KMS-11 (cell line): ENCODE results near the gene RNF40.

ENCODE experiments used
- H2AFZ ChIP-seq: fragments of 200-600 bp; sonication (generic); 2 replicates; pipeline ENCODE4 v1.6.1; 2016; ENCODE audit warnings: antibody characterized with exemption, mixed run types, low read depth
- H3K27ac ChIP-seq: fragments of 200-600 bp; sonication (generic); 2 replicates; pipeline ENCODE4 v1.6.1; 2016; ENCODE audit warnings: mild to moderate bottlenecking, mixed run types
- H3K27me3 ChIP-seq: fragments of 200-600 bp; sonication (generic); 2 replicates; pipeline ENCODE4 v1.6.1; 2017; ENCODE audit warnings: mild to moderate bottlenecking, low read depth, mixed run types, moderate library complexity; ENCODE audit not compliant: insufficient read depth
- H3K36me3 ChIP-seq: fragments of 200-600 bp; sonication (generic); 2 replicates; pipeline ENCODE4 v1.6.1; 2017; ENCODE audit warnings: mild to moderate bottlenecking, mixed run types; ENCODE audit not compliant: insufficient read depth
- H3K4me1 ChIP-seq: fragments of 200-600 bp; sonication (generic); 2 replicates; pipeline ENCODE4 v1.6.1; 2016; ENCODE audit warnings: mild to moderate bottlenecking, low read depth, mixed run types; ENCODE audit not compliant: poor library complexity, severe bottlenecking
- H3K4me2 ChIP-seq: fragments of 200-600 bp; sonication (generic); 2 replicates; pipeline ENCODE4 v1.7.0; 2016; ENCODE audit warnings: mild to moderate bottlenecking, mixed run types
- H3K4me3 ChIP-seq: fragments of 200-600 bp; sonication (generic); IDR thresholded peaks from 2 replicates; pipeline ENCODE4 v1.6.1; 2017; ENCODE audit warnings: low read depth, low read length, mixed read lengths; ENCODE audit not compliant: insufficient read depth
- H3K79me2 ChIP-seq: fragments of 200-600 bp; sonication (generic); 2 replicates; pipeline ENCODE4 v1.6.1; 2016; ENCODE audit warnings: low read depth, mixed run types; ENCODE audit not compliant: insufficient read depth
- H3K9ac ChIP-seq: fragments of 200-600 bp; sonication (generic); 2 replicates; pipeline ENCODE4 v1.6.1; 2016; ENCODE audit warnings: mild to moderate bottlenecking, mixed run types
- H4K20me1 ChIP-seq: fragments of 200-600 bp; sonication (generic); 2 replicates; pipeline ENCODE4 v1.6.1; 2016; ENCODE audit warnings: mild to moderate bottlenecking, mixed run types; ENCODE audit not compliant: insufficient read depth
- CTCF ChIP-seq: fragments of 200-600 bp; sonication (generic); conservative IDR thresholded peaks from 2 replicates; pipeline ENCODE4 v1.6.1; 2017; ENCODE audit warnings: low read depth, mild to moderate bottlenecking, antibody characterized with exemption, low read length, moderate library complexity, mixed read lengths

Gene RNF40

GRCh38 chr16:30780021-30780420 is 17.9 kb downstream of the RNF40 start:
- Histone ChIP-seq H3K4me1 (no peaks in the 10 kb centered on the region), H3K27me3 (no peaks in the 10 kb centered on the region), H3K9ac (no peak overlapping the region), H3K79me2 (no peaks in the 10 kb centered on the region), H3K27ac (no peak overlapping the region), H2AFZ (no peak overlapping the region), H3K36me3 (no peaks in the 10 kb centered on the region), H3K4me3 (no peak overlapping the region), H4K20me1 (no peaks in the 10 kb centered on the region), H3K4me2 (no peak overlapping the region)
- TF ChIP-seq CTCF, result no peak

GRCh38 chr16:30780549-30780948 is 18.4 kb downstream of the RNF40 start:
- Histone ChIP-seq H4K20me1 (no peaks in the 10 kb centered on the region), H2AFZ (no peak overlapping the region), H3K4me3 (no peak overlapping the region), H3K4me2 (no peak overlapping the region), H3K79me2 (no peaks in the 10 kb centered on the region), H3K4me1 (no peaks in the 10 kb centered on the region), H3K27me3 (no peaks in the 10 kb centered on the region), H3K9ac (no peak overlapping the region), H3K27ac (no peak overlapping the region), H3K36me3 (no peaks in the 10 kb centered on the region)
- TF ChIP-seq CTCF, result no peak

GRCh38 chr16:30782486-30783279 is 20.6 kb downstream of the RNF40 start:
- Histone ChIP-seq H4K20me1 (no peaks in the 10 kb centered on the region), H3K79me2 (no peaks in the 10 kb centered on the region), H3K36me3 (no peaks in the 10 kb centered on the region), H3K4me1 (peaks cover 5% of the 10 kb centered on the region), H3K4me2 (no peak overlapping the region), H3K9ac (no peak overlapping the region), H2AFZ (no peak overlapping the region), H3K27me3 (peaks cover 3% of the 10 kb centered on the region; the same call in 1 of the 2 replicates), H3K27ac (no peak overlapping the region), H3K4me3 (no peak overlapping the region)
- TF ChIP-seq CTCF, result no peak

GRCh38 chr16:30783280-30784109 is 21.4 kb downstream of the RNF40 start:
- Histone ChIP-seq H3K79me2 (no peaks in the 10 kb centered on the region), H4K20me1 (no peaks in the 10 kb centered on the region), H3K36me3 (no peaks in the 10 kb centered on the region), H3K4me3 (no peak overlapping the region), H3K9ac (no peak overlapping the region), H3K27ac (no peak overlapping the region), H2AFZ (no peak overlapping the region), H3K4me1 (peaks cover 5% of the 10 kb centered on the region), H3K4me2 (no peak overlapping the region), H3K27me3 (peaks cover 3% of the 10 kb centered on the region; the same call in 1 of the 2 replicates)
- no peak for TF ChIP-seq CTCF
